ENCODE measurements around the gene TNFSF11. TPM values are rescaled to one million over a fixed set of nuclear protein-coding genes. Genes with fewer than 3 reads are reported as not detected.

Gene TNFSF11, protein sequence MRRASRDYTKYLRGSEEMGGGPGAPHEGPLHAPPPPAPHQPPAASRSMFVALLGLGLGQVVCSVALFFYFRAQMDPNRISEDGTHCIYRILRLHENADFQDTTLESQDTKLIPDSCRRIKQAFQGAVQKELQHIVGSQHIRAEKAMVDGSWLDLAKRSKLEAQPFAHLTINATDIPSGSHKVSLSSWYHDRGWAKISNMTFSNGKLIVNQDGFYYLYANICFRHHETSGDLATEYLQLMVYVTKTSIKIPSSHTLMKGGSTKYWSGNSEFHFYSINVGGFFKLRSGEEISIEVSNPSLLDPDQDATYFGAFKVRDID
- total RNA-seq = not detected
- long read RNA-seq, donor 1 = 0 reads
- long read RNA-seq, donor 2 = 0 reads

GRCh38 chr13:42574011-42574410 lies at the start of gene TNFSF11:
Gene TNFSF11, plus strand, starts transcription at chr13:42574152. Its CDS starts 152 bp downstream, at chr13:42574304.
- no peak for DNase-seq (ENCODE audit: low spot score)
- intact Hi-C loops (cut with DNase I) = no loop called here

GRCh38 chr13:42524487-42525034 lies 49.4 kb upstream of the TNFSF11 start:
- intact Hi-C loops (cut with DNase I) = loop anchor here in 1 of 2 donors (1.0 kb wide), 1 partner anchor 29 kb away; no protein-coding TSS in a partner anchor
- DNase-seq (ENCODE audit: low spot score) = no peak

DNA sequence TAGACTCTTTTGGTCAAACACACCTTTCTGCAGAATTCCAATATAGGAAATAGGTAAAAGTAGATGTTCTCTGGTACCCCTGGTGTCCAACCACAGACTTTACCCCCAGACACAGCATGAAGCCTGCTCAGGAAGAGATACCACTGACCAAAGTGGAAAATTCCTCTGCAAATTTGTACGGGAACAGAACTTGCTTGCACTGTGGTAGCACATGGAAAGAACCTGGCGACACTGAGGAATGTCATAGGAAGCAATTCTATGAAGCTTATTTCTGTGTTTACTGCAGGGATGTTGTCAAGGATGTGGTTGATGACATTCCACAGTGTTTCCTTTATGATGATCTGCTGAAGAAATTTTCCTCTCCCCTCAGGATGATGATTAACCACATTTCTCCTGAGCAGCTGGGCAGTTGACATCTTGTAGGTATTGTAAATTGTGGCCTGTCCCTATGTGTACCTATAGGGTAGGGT lies 48.9 kb upstream of the TNFSF11 start:
- intact Hi-C loops (cut with DNase I) = no loop called here
- no peak for DNase-seq (ENCODE audit: low spot score)

- intact Hi-C loops (cut with DNase I) = no loop called here
- no peak for DNase-seq (ENCODE audit: low spot score)
These were observed 47.7 kb upstream of the TNFSF11 start for GRCh38 chr13:42526276-42526675.

GRCh38 chr13:42526804-42527203 lies 47.1 kb upstream of the TNFSF11 start:
- no peak for DNase-seq (ENCODE audit: low spot score)
- intact Hi-C loops (cut with DNase I) = no loop called here

- intact Hi-C loops (cut with DNase I) = no loop called here
These were observed 41.2 kb upstream of the TNFSF11 start for GRCh38 chr13:42532561-42533335.

GRCh38 chr13:42533336-42533591 lies 40.7 kb upstream of the TNFSF11 start:
- no peak for DNase-seq (ENCODE audit: low spot score)
- intact Hi-C loops (cut with DNase I) = no loop called here

More at GRCh38 chr13:42532561-42533335, 41.2 kb upstream of the TNFSF11 start:
- no peak for DNase-seq (ENCODE audit: low spot score)

DNA sequence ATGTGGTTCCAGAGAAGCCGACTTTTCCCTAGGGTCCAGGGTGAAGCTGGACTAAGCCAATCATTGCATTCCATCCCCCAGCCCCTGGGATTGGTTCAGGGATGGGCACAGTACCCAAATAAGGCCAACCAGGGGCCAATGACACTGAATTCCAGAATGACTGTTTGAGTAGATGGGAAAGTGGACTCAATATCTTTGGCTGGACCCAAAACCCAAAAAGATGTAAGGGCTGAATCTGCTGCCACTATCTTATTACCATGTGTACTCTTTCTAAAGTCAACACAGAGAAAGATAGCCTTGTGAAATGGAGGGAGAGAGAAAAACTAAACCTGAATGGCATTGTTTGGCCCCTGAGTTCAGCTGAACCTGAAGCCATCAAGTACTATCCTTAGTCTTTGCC lies 39.2 kb upstream of the TNFSF11 start:
- DNase-seq (ENCODE audit: low spot score) = no peak
- intact Hi-C loops (cut with DNase I) = no loop called here

DNA sequence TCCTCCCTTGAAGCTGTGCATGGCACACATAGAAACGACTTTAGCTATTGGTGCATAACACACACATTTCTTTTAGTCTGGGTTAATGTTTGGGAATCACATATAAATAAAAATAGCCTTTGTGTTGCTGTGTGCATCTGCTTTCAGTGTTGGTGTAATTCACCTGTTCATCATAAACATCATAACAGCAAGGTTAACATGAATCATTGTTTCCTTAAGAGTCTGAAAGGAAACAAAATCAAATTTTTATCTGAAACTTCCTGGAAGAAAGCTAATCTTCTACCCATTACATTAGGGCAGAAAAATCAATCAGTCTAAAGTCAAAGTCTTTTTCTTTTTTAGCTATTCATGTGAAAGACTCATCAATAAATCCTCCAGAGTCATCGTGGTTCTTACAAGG lies 35.0 kb upstream of the TNFSF11 start:
- intact Hi-C loops (cut with DNase I) = no loop called here
- no peak for DNase-seq (ENCODE audit: low spot score)

GRCh38 chr13:42539670-42540069 lies 34.3 kb upstream of the TNFSF11 start:
- no peak for DNase-seq (ENCODE audit: low spot score)
- intact Hi-C loops (cut with DNase I) = no loop called here

DNA sequence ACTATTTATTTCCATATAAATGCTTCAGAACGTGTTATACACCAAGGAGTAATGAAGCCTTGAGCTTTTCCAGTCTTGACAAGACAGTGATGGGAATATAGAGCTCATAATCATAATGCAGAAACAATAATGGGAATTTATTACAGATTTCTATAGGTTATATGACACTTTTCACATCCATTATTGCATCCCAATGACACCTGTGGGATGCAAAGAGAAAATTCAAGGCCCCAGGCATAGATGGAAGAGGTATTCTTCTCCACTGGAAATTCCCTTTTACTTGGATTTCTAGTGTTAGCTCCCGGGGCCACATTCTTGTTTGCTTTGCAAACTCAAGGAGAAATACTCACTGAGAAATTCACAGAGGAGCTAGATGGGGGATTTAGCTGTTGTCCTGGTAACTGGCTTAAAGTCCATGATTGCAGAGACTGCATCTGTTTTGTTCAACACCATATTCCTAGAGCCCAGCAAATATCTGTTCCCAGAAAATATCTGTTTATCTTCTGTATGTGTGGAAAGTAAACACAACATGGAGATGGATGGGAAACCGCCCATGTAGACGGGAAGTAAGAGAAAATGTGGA lies 30.6 kb upstream of the TNFSF11 start:
- intact Hi-C loops (cut with DNase I) = no loop called here

GRCh38 chr13:42544246-42544926 lies 29.6 kb upstream of the TNFSF11 start:
- DNase-seq (ENCODE audit: low spot score) = no peak
- intact Hi-C loops (cut with DNase I) = no loop called here

More for the DNA sequence above, 30.6 kb upstream of the TNFSF11 start:
- no peak for DNase-seq (ENCODE audit: low spot score)

DNA sequence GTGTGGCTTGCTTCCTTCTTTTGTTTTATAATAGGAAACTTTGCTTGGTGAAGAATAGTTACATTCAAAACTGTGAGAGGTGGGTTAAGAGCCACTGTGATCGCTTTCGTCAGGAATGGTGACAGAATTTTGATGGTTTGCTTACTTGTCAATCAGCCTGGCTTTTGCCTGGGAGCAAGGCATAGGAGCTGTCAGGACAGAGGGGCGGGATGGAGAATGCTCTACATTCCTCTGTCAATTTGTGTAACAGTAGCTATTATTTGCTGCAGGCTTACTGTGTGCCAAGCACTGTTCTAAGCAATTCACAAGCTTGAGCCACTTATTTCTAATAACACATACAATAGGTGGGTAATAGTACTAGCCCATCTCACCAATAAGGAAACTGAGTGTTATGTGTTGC lies 28.1 kb upstream of the TNFSF11 start:
- DNase-seq (ENCODE audit: low spot score) = no peak

GRCh38 chr13:42547612-42548011 lies 26.3 kb upstream of the TNFSF11 start:
- intact Hi-C loops (cut with DNase I) = no loop called here
- no peak for DNase-seq (ENCODE audit: low spot score)

More for the DNA sequence above, 28.1 kb upstream of the TNFSF11 start:
- intact Hi-C loops (cut with DNase I) = no loop called here

- no peak for DNase-seq (ENCODE audit: low spot score)
These were observed 25.0 kb upstream of the TNFSF11 start for GRCh38 chr13:42548731-42549551.

DNA sequence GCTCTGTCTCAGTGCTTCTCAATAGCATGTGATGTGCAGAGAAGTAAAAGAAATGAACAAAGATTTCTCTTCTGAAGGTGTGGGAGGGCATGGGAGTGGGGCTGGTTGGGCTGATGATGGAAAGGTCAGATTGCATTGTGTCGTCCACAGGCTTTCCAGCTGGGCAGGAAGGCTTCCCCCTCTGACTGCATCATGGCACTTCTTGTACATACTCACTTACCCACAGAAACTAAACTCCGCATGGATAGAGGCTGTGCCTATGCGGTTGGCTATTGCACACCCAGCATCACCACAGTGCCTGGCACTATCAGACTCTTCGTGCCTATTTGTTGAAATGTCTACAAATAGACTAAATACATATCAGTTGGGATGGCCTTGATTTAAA lies 24.4 kb upstream of the TNFSF11 start:
- intact Hi-C loops (cut with DNase I) = no loop called here
- no peak for DNase-seq (ENCODE audit: low spot score)

More at GRCh38 chr13:42548731-42549551, 25.0 kb upstream of the TNFSF11 start:
- intact Hi-C loops (cut with DNase I) = no loop called here

- intact Hi-C loops (cut with DNase I) = no loop called here
These were observed 22.3 kb upstream of the TNFSF11 start for GRCh38 chr13:42551611-42552010.

More at GRCh38 chr13:42551611-42552010, 22.3 kb upstream of the TNFSF11 start:
- no peak for DNase-seq (ENCODE audit: low spot score)
